ENCODE data around the gene GRIN1.

Gene GRIN1

DNA sequence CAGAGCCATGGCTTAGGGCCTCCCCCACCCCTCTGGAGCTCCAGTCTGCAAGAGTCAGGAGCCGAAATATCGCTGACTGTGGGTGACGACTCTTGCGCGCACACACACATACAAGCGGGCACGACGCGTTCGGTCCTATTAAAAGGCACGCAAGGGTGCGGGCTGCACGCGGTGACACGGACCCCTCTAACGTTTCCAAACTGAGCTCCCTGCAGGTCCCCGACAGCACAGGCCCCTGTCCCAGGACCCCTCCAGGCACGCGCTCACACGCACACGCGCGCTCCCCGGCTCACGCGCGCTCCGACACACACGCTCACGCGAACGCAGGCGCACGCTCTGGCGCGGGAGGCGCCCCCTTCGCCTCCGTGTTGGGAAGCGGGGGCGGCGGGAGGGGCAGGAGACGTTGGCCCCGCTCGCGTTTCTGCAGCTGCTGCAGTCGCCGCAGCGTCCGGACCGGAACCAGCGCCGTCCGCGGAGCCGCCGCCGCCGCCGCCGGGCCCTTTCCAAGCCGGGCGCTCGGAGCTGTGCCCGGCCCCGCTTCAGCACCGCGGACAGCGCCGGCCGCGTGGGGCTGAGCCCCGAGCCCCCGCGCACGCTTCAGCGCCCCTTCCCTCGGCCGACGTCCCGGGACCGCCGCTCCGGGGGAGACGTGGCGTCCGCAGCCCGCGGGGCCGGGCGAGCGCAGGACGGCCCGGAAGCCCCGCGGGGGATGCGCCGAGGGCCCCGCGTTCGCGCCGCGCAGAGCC, at the start of gene GRIN1:
TSS of gene GRIN1 (plus strand) at position 433 of the 746 bp plus-strand sequence. CDS start 333 bp downstream, outside the sequence.
- peak; percentile 23 for DNase-seq

DNA sequence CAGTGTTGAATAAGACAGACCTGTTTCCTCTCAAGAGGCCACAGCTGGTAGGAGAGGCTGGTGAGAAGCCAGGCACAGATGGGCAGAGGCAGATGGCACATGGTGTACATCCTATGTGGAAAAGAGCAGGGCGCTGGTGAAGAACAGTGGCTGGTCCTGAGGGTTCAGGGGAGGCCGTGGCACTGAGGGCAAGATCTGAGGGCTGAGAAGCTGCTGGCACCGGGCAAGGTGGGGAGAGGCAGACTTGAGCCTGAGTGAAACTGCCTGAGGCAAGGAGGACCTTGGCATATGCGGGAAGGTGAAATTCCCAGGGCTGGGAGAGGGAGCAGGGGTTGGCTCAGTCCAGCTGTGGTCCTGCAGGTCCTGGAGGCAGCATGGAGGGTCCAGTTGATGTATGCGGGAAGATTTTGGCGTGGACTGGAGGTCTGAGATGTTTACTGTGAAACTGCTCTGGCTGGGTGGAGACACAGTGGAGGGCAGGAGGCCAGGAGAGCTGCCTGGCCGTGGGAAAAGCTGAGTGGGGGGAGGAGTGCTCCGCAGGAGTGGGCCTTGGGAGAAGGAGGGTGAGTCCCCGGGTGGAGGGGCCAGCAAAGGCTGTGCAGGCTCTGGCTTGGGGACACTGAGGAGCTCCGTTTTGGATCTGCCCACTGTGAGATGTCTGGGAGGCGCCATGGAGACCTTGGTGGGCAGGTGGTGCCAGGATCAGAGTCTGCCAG, 49.6 kb upstream of the GRIN1 start:
- no peak for DNase-seq

DNA sequence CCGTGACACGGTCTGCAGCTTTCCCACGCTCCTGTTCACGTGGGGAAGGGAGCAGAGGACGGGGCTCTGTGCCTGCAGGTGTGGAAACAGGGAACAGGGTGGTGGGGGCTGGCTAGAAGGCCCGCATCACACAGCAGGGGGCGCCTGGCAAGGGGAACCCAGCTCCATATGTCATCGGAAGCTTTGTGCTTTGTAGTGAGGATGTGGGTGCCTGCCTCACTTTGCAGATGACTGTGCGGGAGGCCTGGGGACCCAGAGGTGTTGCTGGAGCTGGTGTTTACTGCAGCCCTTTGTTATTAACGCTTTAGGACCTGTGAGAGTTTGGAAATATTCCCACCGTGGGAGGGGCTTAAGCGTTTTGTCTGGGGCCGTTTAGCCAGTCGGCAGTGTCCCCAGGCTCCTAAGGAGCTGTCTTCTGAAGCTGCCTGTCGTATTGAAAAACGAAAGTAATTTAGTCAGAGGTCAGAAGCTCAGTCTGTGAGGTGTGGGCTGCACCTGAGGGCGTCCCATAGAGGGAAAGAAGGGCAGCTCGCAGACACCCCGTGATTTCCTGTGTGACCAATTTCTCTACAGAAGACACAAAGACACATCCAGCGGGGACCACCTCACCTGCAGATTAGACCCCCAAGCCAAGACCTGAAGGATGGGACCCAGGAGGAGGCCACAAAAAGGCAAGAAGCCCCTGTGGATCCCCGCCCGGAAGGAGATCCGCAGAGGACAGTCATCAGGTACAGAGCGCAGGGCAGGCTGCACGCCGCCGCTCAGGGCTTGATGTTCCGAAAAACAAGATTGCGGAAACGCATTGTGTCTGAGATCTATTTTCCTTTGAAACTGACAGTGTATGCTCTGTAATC, 43.1 kb upstream of the GRIN1 start:
- no peak for DNase-seq

DNA sequence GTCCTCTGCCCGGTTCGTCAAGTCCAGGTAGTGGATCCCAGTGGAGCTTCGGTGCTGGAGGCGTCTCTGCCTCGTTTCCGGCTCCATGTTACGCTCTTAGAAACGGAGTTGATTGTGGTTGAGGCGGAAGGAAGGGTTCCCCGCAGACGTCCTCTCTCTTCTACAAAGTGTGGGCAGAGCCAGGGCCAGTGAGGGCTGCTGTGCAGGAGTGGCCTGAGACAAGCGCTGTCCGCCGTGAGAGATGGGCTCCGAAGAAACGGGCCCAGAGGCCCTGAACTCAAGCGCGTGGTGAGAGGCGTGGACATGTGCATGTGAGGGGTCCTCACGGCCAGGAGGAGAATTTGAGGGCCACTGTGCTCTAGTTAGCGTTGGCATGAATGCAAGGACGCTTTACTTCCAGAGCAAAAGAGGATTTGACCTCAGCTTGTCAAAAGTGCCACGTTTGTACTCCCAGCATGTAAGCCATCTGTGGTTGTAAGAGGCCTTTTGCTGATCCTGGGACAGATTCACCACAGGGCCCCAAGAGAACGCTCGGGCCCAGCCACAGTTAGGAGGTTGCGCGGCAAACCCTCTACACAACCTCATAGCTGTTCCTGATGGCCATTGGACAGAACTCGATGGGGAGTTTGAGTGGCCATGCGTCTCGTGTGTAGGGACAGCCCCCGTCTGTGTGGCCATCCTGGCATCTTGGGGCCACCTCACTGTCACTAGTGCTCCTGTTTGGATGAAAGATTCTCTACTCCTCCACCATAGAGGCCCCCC, 42.0 kb upstream of the GRIN1 start:
- no peak for DNase-seq

DNA sequence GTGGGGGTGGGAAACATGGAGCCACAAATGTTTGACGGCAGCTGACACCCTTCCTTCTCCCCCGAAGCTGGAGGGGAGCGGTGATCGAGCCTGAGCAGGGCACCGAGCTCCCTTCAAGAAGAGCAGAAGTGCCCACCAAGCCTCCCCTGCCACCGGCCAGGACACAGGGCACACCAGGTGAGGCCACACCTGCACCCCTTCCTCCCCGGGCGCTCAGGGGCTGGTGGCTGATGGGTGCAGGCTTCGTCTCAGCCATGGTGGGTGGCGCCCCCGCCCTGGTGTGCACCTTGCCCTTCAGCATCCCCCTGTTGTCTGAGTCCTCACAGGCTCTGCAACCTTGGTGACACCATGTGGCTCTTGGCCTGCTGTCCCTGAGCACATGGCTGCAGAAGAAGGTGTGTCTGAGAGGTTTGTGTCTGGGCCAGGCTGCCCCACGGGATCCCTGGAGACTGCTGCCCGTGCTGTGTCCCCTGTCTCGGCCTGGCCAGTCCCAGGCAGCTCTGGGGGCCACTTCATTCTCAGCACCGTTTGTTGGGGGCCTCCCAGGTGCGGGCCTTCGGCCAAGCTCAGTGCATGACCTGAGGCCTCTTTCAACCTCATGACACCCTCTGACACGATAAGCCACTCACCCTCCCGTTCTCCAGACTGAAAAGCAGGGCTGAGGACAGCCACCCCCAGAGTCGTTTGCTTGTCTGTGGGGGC, 41.0 kb upstream of the GRIN1 start:
- no peak for DNase-seq

DNA sequence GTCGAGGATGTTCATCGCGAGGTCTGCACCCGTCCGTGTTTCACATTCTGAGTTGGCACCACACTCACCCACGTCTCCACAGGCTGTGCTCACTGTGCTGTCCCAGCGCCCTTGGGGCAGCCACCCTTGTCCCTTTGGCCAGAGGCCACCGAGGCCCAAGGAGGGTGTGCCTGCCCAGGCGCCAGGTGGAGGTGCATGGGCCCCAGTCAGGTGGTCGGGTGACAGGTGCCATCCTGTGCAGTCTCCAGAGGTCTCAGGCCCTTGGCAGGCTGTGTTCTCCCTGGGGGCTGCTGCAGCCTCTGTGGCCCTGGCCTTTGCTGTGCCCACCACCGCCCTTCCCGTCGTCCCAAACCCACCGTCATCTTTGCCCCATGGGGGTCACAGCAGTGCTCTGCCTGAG, 39.7 kb upstream of the GRIN1 start:
- DNase-seq, result no peak

DNA sequence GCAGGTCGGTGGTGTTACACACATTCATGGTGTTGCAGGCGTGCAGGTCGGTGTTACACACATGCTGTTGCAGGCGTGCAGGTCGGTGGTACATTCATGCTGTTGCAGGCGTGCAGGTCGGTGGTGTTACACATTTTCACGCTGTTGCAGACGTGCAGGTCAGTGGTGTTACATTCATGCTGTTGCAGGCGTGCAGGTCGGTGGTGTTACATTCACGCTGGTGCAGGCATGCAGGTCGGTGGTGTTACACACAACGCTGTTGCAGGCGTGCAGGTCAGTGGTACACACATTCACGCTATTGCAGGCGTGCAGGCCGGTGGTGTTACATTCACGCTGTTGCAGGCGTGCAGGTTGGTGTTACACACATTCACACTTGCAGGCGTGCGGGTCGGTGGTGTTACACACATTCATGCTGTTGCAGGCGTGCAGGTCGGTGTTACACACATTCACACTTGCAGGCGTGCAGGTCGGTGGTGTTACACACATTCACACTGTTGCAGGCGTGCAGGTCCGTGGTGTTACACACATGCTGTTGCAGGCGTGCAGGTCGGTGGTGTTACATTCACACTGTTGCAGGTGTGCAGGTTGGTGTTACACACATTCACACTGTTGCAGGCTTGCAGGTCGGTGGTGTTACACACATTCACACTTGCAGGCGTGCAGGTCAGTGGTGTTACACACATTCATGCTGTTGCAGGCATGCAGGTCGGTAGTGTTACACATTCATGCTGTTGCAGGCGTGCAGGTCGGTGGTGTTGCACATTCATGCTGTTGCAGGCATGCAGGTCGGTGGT, 35.6 kb upstream of the GRIN1 start:
- DNase-seq, result no peak

DNA sequence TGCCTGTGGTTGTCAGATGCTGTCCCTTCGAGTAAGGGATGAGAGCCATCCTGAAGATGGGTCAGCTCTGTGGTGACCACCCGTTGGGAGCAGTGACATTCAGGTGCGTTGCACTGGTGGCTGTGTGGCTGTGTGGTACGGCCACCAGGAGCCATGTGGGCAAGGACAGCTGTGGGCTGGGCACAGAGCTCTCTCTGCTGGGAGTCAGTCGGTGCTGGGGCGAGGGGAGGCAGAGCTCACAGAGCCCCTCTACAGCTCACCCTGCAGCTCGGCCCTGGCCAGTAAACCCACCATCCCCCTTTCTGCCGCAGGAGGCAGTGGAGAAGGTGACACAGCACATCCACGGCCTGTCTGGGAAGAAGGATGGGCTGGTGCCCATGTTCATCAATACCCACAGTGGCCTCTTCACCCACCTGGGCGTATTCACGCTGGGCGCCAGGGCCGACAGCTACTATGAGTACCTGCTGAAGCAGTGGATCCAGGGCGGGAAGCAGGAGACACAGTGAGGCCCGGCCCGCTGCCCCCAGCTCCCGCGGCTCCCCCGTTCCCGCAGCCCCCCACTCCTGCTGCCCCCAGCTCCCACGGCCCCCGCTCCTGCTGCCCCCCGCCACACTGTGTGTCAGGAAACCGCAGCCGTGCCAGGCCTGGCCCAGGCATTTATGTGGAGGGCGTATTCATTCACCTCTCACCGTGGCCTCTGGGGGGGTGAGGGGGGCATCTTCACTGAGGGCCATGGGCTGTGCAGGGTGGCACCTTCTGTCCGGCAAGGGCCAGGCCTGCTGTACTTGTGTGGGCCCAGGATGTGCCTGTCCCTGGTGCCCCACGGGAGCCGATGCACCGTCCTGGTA, 32.9 kb upstream of the GRIN1 start:
- DNase-seq, result no peak

DNA sequence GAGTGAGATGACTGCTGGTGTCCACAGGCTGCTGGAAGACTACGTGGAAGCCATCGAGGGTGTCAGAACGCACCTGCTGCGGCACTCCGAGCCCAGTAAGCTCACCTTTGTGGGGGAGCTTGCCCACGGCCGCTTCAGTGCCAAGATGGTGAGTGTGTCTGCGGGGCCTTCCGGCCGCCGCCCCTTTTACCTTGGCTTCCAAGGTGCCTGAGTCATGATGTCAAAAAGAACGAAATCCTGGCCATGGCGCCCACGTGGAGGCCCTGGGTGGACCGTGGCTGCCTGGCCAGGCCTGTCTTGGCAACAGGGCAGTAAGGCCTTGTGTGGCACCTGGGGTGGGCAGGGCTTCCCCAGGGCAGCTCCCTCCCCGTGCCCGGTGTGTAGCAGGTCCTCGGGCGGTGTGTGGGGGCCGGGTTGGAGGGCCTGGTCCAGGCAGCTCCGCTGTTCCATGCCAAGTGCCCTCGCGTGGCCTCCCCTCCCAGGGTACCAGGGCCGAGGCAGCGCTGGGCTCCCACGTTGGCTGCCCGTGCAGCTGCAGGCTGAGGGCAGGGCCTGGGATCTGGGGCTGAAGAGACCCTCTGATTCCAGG, 32.2 kb upstream of the GRIN1 start:
- no peak for DNase-seq

DNA sequence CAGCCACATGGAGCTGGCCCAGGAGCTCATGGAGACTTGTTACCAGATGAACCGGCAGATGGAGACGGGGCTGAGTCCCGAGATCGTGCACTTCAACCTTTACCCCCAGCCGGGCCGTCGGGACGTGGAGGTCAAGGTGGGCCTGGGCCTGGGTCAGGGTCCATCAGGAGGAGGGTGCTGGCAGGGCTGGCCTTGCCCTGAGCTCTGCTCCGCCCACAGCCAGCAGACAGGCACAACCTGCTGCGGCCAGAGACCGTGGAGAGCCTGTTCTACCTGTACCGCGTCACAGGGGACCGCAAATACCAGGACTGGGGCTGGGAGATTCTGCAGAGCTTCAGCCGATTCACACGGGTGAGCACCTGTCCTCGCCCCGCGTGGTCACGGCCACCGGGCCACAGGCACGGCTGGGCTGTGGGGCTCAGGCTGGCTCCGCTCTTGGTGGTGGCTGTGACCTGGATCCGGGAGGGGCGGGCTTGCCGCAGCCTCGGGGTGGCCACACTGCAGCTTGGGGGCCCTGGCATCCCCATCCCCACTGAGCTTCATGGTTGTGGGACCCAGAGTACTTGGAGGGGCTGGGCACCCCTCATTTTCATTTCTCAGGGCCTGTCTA, 31.5 kb upstream of the GRIN1 start:
- no peak for DNase-seq

DNA sequence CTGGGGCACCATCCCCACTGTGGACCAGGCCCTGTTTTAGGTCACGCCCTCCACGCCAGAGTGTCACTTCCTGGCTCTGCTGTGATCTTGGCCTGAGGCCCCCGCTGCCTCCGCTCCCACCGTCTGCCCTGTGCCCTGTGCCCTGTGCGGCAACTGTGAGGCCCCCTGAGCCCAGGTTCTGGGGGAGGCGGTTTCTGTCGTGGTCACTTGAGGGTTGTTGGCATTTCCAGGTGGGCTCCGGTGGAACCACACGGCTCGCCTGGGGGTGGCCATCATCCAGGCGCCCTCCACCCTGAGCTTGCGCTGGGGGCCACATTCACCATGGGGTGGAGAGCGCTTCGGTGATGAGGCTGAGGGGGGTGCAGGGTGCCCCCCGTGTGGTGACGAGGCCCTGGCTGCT, 31.0 kb upstream of the GRIN1 start:
- DNase-seq, result no peak

DNA sequence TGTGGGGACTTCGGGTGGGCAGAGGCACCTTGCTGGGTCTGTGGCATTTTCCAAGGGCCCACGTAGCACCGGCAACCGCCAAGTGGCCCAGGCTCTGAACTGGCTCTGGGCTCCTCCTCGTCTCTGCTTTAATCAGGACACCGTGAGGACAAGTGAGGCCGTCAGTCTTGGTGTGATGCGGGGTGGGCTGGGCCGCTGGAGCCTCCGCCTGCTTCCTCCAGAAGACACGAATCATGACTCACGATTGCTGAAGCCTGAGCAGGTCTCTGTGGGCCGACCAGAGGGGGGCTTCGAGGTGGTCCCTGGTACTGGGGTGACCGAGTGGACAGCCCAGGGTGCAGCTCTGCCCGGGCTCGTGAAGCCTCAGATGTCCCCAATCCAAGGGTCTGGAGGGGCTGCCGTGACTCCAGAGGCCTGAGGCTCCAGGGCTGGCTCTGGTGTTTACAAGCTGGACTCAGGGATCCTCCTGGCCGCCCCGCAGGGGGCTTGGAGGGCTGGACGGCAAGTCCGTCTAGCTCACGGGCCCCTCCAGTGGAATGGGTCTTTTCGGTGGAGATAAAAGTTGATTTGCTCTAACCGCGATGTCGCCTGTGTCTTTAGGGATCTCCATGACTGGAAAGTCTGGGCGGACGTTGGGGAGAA, 30.2 kb upstream of the GRIN1 start:
- no peak for DNase-seq

DNA sequence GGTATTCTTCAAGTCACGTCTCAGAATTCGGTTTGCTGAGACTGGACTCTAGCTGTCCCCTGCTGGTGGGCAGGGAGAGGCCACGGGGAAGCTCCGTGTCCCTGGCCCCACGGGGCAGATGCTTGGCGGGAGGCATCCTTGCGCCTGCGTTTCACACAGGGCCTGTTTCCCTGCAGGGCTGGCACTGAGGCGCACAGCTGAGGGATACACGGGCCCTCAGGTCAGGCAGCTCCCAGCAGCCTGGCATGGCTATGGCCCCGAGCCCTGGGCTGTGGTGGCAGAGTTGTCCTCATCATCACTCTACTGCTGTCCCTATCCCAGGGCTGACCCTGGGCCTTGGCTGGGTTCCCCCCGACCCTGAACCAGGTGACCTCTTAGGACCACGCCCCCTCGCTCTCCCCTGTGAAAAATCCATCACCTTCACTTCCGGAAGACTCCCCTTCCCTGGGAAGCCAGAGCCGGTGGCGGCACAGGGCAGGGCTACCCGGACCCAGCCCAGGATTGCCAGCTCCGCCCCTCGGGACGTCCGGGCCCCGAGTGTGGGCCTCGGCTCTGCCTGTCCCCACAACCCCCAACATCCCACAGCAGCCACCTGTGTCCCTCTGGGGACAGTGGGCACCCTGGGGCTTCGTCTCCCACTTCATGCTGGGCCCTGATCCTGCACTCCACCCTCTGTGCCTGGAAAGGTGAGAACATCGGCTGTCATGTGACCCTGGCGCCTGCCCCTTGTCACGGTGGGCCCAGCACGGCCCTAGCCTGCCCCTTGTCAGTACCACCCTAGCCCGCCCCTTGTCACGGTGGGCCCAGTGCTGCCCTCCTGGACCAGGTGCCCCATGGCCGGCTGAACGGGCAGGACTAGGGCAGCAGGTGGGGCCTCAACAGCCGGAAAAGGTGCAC, 29.5 kb upstream of the GRIN1 start:
- DNase-seq, result no peak

DNA sequence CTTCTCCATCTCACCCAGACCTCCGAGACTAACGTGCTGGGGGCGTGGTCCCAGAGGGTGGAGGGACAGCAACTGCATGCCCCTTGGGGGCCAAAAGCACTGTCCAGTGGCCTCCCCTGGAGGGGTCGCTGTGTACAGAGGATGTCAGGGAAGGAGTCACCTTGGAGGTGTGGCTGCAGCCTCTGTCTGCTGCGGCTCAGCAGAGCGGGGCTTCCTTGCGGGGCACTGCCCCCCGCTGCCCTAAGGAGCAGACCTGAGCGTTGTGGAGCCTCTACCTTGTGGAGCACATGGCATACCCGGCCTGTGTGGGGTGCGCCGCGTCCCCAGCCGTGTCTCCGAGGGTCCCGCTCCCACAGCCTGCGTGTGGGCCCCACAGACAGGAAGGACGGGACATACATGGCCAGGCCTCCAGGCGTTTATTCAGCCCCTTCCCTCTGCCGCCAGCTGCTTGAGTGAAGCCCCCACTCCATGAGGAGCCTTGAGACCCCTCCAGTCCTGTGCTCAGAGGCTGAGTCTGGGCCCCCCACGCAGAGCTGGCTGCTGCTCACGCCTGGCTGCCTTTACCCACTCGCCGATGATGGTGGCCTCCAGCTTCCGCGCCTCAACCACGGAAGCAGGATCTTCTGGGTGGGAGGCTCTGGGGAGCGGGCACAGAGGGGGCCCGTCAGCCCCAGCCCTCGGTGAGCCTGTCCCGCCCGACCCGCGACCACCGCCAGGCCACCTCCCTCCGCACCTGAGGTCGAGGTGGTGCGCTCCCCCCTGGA, 28.6 kb upstream of the GRIN1 start:
- DNase-seq, result no peak

DNA sequence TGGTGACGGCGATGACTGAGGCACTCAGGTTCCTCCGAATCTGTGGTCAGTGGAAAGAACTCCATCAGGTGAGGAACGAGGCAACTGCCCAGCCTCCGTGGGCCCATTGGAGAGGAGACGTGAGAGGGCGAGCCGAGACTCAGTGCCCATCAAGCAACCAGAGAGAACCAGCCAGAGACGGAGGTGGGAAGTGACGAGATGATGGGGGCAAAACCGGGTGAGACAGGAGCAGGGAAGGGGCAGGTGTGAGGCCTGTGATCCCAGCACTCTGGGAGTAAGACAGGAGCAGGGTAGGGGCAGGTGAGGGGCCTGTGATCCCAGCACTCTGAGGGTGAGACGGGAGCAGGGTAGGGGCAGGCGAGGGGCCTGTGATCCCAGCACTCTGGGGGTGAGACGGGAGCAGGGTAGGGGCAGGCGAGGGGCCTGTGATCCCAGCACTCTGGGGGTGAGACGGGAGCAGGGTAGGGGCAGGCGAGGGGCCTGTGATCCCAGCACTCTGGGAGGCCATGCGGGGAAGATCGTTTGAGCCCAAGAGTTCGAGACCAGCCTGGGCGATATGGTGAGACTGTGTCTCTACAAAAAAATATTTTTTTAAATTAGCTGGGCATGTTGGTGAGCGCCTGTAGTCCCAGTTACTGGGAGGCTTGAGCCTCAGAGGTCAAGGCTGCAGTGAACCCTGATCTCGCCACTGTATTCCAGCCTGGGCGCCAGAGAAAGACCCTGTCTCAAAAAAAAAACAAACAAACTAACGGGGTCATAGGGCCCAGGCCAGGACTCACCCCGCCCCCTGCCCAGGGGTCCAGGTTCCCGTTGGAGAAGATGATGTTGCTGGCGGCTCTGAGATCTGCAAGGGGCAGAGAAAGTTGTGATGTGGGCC, 27.8 kb upstream of the GRIN1 start:
- no peak for DNase-seq

Data from 8988T (cell line).